ENCODE results near the gene PLEKHB1. TPM values are rescaled to one million over a fixed set of nuclear protein-coding genes. Genes with fewer than 3 reads are reported as not detected.

The PLEKHB1 gene
- total and polyA plus RNA-seq, 9 donors = 1.4 to 41.6 (median 8.3) TPM

GRCh38 chr11:73654482-73655021, 8.2 kb downstream of the PLEKHB1 start:
- H3K27me3 ChIP-seq = no peaks in the 10 kb centered on the region
- no peaks in the 10 kb centered on the region for H3K4me1 ChIP-seq (ENCODE audit: insufficient read depth)
- intact Hi-C loops (cut with DNase I) = loop anchor here in 2 of 4 donors (5.0 kb wide), 2 partner anchors 252 to 302 kb away; no protein-coding TSS in a partner anchor
- H3K4me3 ChIP-seq = no peak overlapping the region
- TF ChIP-seq EP300 (IDR thresholded peaks at IDR 0.05) = no peak
- no peak for TF ChIP-seq POLR2A (IDR thresholded peaks at IDR 0.05)
- no peak for TF ChIP-seq CTCF (IDR thresholded peaks at IDR 0.05)
- H3K36me3 ChIP-seq = no peaks in the 10 kb centered on the region
- 89 to 91% (median 90%) methylated on average over 7 of the region's 7 CpGs for WGBS, 3 donors
- no peaks in the 10 kb centered on the region for H3K9me3 ChIP-seq
- no peak for DNase-seq
- no peak overlapping the region for H3K27ac ChIP-seq

DNA sequence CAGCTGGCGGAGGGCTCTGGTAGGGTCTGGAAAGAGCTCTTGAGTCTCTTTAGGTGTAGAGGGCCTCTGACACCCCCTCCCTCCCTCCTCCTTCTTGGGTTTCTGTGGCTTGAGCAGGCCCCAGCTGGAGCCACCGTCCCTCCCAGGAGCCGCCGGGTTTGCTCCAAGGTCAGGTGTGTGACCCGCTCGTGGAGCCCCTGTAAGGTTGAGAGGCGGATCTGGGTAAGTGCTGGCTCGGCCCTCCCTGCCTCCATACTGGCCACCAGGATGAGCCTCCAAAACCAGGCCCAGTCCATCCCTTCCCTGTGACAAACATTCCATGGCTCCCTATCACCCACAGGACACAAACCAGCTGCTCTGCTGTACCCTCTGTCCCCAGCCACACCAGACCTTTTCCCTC, 9.3 kb downstream of the PLEKHB1 start:
- intact Hi-C loops (cut with DNase I) = loop anchor here in 2 of 4 donors (5.0 kb wide), 2 partner anchors 253 to 303 kb away; no protein-coding TSS in a partner anchor
- no peak overlapping the region for H3K4me3 ChIP-seq
- no peak for DNase-seq
- H3K27ac ChIP-seq = no peak overlapping the region
- peaks cover 2% of the 10 kb centered on the region for H3K4me1 ChIP-seq (ENCODE audit: insufficient read depth)
- WGBS, 3 donors = 80 to 88% (median 83%) methylated on average over 8 of the region's 8 CpGs
- no peaks in the 10 kb centered on the region for H3K9me3 ChIP-seq
- H3K36me3 ChIP-seq = no peaks in the 10 kb centered on the region
- TF ChIP-seq CTCF (IDR thresholded peaks at IDR 0.05) (no peak), POLR2A (IDR thresholded peaks at IDR 0.05) (no peak), EP300 (IDR thresholded peaks at IDR 0.05) (no peak)
- H3K27me3 ChIP-seq = no peaks in the 10 kb centered on the region

DNA sequence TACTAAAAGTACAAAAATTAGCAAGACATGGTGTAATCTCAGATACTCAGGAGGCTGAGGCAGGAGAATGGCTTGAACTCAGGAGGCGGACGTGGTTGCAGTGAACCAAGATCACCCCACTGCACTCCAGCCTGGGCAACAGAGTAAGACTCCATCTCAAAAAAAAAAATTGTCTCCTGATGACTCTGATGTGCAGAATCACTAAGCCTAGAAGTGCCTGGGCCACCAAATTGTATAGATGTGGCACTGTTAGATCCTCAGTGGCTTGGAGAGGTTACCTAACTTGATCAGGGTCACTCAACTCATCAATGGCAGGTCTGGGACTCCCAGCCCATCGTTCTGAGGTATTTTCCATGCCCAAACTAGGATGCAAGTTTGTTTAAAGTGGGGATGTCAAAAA, 10.6 kb downstream of the PLEKHB1 start:
- Histone ChIP-seq H3K27me3 (no peaks in the 10 kb centered on the region), H3K4me1 (ENCODE audit: insufficient read depth) (peaks cover 5% of the 10 kb centered on the region), H3K36me3 (no peaks in the 10 kb centered on the region), H3K27ac (no peak overlapping the region), H3K4me3 (no peak overlapping the region), H3K9me3 (no peaks in the 10 kb centered on the region)
- intact Hi-C loops (cut with DNase I) = loop anchor here in 2 of 4 donors (5.0 kb wide), 2 partner anchors 255 to 305 kb away; no protein-coding TSS in a partner anchor
- 60 to 92% (median 68%) methylated on average over 3 of the region's 3 CpGs for WGBS, 3 donors
- TF ChIP-seq POLR2A (IDR thresholded peaks at IDR 0.05) (no peak), EP300 (IDR thresholded peaks at IDR 0.05) (no peak), CTCF (IDR thresholded peaks at IDR 0.05) (no peak)
- no peak for DNase-seq

- Histone ChIP-seq H3K9me3 (no peaks in the 10 kb centered on the region), H3K4me3 (no peak overlapping the region), H3K36me3 (no peaks in the 10 kb centered on the region), H3K27ac (no peak overlapping the region), H3K27me3 (no peaks in the 10 kb centered on the region), H3K4me1 (ENCODE audit: insufficient read depth) (peaks cover 5% of the 10 kb centered on the region)
- TF ChIP-seq EP300 (IDR thresholded peaks at IDR 0.05) = no peak
- no peak for TF ChIP-seq CTCF (IDR thresholded peaks at IDR 0.05)
- no peak for TF ChIP-seq POLR2A (IDR thresholded peaks at IDR 0.05)
- intact Hi-C loops (cut with DNase I) = loop anchor here (2.0 to 5.0 kb wide), 4 partner anchors 33 to 308 kb away; no protein-coding TSS in a partner anchor
- WGBS, 3 donors = 93 to 96% (median 95%) methylated on average over 3 of the region's 3 CpGs
- no peak for DNase-seq
Observed at GRCh38 chr11:73659961-73660360, 13.6 kb downstream of the PLEKHB1 start.

All from ovary (tissue), 9 donors.